ENCODE measurements around the gene BTG2.
"Not testable (repeated sequence)": the region's sequence is repeated elsewhere in the genome, so short reads cannot be mapped to it uniquely, and the experiment has no call there.

Gene BTG2

GRCh38 chr1:203296460-203297073 is 8.8 kb upstream of the BTG2 start:
- DNase-seq, result no peak

DNA sequence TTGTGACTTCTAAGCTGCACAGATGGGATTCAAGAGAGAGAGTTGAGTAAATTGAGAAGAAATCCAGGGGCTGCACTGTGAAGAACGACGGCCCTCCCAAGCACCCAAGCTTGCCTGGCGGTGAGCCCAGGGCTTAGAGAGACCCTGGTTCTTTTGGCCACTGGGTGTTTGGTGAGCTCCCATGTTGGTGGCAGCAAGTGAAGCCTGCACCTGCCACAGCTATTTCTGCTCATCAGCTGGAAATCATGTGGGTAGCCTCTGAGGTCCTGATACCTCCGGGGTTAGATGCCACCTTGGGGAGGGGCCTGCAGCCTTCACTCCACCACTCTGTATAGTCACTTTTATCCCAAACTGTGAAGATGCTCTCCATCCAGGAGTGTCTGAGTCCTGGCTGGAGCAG is 6.2 kb upstream of the BTG2 start:
- DNase-seq, result no peak

GRCh38 chr1:203299719-203300429 is 5.4 kb upstream of the BTG2 start:
- DNase-seq, result not testable (repeated sequence)

DNA sequence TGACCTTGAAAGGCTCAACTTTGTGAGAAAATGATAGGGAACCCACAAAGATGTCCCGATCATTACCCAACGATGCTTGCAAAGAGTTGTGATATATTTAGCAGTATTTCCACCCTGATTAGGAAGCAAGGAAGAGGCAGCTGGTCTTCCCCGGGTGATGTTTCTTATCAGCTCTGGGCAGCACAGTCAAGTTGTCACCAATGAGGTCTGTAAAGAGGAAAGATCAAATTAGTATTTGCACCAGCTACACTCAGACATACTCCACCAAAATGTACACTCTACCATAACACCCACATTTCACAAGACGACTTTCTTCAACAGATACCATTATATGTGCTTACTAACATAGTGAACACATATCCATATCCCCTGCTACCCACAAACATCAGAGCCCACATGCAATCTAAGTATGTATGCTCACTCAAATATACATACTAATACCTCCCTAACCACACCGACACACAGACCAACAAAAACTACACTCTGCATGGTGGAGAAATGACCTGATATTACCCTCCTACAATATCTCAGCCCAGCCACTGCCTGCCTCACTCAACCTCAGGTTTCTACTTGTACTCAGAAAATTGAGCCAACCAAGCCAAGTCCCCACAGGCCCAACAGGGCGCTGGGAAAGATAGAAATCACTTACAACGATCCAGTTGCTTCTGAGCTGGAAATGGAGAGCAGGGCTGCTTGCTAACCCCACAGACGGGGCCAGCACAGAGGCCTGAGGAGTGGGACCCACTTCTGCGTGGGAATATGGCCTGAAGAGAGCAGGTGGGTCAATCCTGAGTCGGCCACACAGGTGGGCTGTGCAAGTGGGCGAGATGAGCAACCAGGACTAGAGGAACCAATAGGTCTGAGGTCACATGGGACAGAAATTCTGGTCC is 4.6 kb upstream of the BTG2 start:
- no peak for DNase-seq

DNA sequence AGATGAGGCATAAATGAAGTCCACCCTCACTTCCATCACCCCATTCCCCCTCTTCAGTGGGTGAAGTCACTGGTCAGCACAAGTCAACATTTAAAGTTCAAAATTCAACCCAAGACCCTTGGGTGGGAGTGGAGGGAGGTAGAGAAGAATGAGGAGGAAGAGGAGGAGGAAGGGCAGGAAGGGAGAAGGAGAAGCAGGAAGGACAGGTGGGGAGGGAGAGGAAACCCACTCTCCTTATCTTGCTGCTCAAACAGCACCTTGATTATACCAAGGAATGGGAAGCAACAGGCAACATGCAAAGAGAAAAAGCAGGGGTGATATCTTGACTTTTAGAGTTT is 4.0 kb upstream of the BTG2 start:
- DNase-seq, result no peak

DNA sequence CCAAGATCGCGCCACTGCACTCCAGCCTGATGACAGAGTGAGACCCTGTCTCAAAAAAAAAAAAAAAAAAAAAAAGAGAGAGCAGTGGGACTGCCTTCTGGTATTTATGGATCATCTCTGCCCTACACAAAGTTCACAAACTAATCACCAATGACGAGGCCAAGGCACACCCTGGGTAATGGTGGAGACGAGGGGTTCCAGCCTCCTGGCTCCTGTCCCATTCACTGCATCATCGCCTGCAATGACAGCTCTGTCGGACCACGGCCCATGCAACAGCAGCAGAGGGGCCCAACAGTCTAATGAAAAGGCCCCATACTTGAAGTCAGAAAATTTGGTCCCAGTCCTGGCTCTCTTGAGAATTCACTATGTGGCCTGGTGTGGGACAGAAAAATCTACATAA is 2.9 kb upstream of the BTG2 start:
- DNase-seq, result no peak

DNA sequence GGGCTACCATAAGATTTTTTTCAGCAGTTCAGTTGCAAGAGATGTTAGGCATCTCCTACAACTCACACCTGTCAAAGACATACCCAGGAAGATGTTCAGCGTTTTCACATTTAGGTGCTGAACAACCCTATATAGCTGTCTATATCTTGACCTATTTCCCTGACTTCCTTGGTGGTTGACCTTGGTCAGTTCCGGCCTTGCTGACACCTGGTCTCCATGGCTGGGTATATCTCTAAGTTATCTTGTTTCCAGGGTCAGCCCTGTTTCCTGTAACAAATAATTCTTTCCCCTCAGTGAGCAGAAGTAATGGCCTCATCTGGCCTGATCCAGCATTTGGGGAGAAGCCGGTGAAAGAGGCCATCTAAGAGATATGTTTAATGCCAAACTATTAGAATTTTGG is 2.4 kb upstream of the BTG2 start:
- DNase-seq, result no peak

- DNase-seq, result no peak
Observed at GRCh38 chr1:203304391-203304918, 864 bp upstream of the BTG2 start.

DNA sequence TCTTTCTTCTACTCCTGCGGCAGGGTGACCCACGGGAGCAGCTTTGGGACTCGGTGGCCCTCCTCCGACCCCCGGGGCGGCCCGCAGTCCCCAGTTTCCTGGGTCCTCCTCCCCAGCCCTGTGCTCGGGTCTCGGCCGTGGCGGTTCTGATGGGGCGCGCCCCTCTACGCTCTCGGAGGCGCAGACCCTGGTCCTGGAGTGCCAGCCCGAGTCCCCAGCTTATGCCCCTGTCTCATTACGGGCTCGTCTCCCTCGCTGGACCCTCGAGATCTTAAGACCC is 430 bp downstream of the BTG2 start:
- no peak for DNase-seq

GRCh38 chr1:203306089-203306964 is 1.0 kb downstream of the BTG2 start:
- peak; percentile 23 to 24 for DNase-seq

DNA sequence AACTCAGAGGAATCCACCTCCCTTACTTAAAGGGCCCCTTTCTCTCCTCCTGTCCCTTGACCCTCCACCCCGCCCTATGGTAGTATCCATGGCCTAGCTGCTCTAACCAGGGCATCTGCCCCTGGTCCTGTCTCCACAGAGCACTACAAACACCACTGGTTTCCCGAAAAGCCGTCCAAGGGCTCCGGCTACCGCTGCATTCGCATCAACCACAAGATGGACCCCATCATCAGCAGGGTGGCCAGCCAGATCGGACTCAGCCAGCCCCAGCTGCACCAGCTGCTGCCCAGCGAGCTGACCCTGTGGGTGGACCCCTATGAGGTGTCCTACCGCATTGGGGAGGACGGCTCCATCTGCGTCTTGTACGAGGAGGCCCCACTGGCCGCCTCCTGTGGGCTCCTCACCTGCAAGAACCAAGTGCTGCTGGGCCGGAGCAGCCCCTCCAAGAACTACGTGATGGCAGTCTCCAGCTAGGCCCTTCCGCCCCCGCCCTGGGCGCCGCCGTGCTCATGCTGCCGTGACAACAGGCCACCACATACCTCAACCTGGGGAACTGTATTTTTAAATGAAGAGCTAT is 1.7 kb downstream of the BTG2 start:
- DNase-seq, result no peak

- DNase-seq, result no peak
Observed at GRCh38 chr1:203307641-203308126, 2.4 kb downstream of the BTG2 start.

DNA sequence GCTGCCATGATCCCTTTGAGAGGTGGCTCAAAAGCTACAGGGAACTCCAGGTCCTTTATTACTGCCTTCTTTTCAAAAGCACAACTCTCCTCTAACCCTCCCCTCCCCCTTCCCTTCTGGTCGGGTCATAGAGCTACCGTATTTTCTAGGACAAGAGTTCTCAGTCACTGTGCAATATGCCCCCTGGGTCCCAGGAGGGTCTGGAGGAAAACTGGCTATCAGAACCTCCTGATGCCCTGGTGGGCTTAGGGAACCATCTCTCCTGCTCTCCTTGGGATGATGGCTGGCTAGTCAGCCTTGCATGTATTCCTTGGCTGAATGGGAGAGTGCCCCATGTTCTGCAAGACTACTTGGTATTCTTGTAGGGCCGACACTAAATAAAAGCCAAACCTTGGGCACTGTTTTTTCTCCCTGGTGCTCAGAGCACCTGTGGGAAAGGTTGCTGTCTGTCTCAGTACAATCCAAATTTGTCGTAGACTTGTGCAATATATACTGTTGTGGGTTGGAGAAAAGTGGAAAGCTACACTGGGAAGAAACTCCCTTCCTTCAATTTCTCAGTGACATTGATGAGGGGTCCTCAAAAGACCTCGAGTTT is 3.1 kb downstream of the BTG2 start:
- no peak for DNase-seq

DNA sequence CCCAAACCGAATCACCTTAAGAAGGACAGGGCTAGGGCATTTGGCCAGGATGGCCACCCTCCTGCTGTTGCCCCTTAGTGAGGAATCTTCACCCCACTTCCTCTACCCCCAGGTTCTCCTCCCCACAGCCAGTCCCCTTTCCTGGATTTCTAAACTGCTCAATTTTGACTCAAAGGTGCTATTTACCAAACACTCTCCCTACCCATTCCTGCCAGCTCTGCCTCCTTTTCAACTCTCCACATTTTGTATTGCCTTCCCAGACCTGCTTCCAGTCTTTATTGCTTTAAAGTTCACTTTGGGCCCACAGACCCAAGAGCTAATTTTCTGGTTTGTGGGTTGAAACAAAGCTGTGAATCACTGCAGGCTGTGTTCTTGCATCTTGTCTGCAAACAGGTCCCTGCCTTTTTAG is 3.6 kb downstream of the BTG2 start:
- no peak for DNase-seq

DNA sequence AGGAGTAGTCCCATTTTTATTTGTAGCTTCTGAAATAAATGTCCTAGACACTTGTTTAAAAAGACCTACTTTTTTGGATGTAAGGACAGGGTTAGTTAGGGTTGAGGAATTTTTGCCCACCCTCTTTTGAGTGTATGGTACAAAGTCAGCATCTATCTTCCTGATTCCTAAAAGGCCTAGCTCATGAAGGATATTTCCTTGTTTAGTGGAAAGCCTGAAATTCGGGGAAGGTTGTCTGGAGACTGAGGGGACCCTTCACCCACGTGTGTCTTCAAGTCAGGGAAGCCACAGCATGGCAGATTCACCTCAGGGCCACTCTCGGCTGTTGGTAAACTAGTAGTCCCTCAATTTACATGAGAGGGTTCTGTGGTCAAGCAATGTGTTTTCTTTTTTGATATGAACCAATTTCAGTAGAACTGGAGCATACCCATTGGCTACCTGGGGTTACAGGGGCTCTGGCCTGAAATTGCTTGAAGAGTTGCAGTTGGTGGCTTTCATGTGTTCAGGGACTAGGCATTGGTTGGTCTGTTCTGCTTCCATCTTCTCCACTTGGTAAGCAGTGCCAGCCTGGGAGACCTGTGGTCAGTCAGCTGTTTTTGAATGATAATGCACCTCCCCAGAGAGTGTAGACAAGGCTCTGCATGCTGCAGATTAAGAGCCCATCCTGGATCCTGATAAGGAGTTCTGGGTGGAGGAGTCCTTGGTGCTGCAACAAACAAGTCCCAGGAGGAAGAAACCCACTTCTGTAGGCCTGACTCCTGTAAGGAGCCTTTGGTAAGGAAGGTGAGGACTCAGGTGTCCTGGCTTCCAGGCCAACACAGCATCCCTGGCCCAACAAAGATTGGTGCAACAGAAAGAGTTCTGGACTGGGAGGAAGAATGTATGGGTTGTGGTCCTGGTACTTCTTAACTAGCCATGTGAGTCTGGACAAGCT is 6.3 kb downstream of the BTG2 start:
- DNase-seq, result no peak

DNA sequence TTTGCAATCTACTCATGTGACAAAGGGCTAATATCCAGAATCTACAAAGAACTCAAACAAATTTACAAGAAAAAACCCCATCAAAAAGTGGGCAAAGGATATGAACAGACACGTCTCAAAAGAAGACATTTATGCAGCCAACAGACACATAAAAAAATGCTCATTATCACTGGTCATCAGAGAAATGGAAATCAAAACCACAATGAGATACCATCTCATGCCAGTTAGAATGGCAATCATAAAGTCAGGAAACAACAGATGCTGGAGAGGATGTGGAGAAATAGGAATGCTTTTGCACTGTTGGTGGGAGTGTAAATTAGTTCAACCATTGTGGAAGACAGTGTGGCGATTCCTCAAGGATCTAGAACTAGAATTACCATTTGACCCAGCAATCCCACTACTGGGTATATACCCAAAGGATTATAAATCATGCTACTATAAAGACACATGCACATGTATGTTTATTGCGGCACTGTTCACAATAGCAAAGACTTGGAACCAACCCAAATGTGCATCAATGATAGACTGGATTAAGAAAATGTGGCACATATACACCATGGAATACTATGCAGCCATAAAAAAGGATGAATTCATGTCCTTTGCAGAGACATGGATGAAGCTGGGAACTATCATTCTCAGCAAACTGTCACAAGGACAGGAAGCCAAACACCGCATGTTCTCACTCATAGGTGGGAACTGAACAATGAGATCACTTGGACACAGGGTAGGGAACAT is 8.9 kb downstream of the BTG2 start:
- DNase-seq, result not testable (repeated sequence)

DNA sequence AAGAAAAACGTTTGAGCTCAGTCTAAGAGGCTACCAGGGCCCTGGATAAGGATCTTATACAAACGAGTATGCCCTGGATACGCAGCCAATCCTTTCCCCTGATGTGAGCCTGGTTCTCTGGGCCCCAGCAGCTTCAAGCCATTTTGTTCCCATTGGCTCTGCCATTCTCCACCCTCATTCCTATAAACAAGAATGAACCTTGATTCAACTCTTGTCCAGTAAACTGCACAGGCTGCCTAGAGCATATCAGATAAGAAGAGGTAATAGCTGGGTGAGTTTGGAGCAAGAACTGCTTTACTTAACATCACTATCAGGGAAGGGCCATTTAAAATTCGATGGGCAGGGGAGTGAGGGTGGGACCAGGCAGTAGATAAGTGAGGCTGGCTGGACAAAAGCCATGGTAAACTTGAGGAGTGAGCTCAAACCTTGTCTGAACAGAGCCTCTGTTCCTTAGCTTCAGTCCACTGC is 11.3 kb downstream of the BTG2 start:
- no peak for DNase-seq

GRCh38 chr1:203317429-203318228 is 12.3 kb downstream of the BTG2 start:
- DNase-seq, result no peak

DNA sequence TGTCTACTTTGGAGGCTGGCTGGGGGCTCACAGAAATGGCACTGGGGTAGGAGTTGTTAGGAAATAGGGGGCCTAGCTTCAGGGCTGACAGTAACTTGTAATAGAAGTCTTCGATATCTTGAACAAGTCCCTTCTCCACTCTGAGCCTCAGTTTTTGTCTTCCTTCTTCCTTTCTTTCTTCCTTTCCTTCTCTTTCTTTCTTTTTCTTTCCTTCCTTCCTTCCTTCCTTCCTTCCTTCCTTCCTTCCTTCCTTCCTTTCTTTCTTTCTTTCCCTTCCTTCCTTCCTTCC is 12.9 kb downstream of the BTG2 start:
- DNase-seq, result no peak

All from AML-193 (cell line).